GM19238 (cell line): ENCODE results near the gene ASB18.

ENCODE experiments used
- DNase-seq: peaks from one replicate; pipeline ENCODE4 v3.0.0; 2011; ENCODE audit warnings: low spot score; ENCODE audit not compliant: insufficient read length

The ASB18 gene

GRCh38 chr2:236164201-236164924, 99.8 kb downstream of the ASB18 start:
- no peak for DNase-seq

GRCh38 chr2:236163471-236164200, 100.6 kb downstream of the ASB18 start:
- no peak for DNase-seq

- no peak for DNase-seq
Observed at GRCh38 chr2:236162882-236163470, 101.2 kb downstream of the ASB18 start.

DNA sequence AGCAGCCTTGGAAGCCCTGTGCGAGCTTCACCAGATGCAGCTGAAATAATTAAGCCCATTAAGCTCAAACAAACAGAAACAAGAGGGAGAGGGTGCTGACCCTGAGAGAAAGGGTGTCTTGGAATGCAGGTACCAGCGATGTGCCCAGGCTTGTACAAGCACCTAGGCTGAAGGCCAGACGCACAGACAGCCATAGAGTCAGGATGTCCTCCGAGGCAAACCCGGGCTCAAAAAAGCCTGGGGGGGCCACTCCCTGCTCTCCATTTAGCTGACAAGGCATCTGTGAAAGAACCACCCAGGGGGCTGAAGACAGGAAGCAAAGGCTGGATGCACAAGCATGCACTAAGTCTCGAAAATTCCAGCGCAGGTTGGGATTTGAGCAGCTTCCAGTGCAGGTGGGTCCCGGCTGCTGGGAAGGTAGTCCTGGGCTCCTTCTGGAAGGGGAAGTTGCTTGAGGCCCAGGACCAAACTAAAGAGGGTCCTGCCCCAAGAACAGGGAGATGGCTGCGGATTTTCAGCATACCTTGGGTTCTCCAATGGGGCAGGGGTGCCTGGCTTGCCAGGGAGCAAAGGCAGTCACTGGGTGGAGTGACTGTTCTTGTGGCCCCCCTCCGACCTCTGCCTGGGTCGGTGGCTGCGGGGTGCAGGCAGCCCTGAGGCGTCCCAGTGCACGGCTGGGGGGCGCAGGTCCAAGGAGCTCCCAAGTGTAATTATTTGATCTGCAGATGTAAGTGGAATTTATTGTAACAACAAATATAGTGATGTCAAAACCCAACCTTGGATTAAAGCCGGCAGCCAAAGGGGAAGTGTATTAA, 102.0 kb downstream of the ASB18 start:
- DNase-seq, result no peak

DNA sequence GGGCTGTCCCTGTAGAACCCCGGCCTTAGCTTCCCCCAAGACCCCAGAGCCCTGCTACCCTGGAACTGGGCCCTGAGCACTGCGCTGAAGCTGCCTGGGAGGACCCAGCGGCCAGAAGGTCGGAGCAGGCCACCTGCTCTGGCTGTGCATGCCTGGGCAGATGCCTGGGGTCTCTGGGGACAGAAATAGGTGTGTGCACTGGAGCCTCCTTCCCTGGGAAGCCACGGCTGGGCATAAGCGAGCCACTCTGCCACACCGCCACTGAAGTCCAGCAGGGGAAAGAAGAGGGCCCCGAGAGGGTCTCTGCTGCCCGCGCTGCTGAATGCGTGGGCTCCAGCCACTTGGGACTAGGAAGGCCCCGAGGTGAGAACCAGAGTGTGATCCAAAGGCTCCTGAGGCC, 102.7 kb downstream of the ASB18 start:
- DNase-seq, result no peak

DNA sequence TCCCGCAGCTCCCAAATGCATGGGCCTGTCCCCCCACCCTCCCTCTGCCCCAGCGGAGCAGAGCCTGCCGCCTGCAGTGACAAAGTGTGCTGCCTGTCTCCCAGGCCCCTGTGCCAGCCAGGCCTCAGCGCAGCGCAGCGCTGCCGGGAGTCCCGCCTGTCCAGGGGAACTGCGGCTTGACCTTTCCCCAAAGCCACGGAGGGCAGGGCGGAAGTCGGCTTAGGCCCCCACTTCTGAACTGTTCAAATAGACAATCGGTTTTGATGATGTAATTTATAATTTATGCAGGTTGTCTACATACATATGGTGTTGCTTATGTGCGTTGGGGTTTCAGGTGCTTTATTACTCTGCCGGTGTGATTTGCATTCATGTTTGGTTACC, 103.1 kb downstream of the ASB18 start:
- no peak for DNase-seq

DNA sequence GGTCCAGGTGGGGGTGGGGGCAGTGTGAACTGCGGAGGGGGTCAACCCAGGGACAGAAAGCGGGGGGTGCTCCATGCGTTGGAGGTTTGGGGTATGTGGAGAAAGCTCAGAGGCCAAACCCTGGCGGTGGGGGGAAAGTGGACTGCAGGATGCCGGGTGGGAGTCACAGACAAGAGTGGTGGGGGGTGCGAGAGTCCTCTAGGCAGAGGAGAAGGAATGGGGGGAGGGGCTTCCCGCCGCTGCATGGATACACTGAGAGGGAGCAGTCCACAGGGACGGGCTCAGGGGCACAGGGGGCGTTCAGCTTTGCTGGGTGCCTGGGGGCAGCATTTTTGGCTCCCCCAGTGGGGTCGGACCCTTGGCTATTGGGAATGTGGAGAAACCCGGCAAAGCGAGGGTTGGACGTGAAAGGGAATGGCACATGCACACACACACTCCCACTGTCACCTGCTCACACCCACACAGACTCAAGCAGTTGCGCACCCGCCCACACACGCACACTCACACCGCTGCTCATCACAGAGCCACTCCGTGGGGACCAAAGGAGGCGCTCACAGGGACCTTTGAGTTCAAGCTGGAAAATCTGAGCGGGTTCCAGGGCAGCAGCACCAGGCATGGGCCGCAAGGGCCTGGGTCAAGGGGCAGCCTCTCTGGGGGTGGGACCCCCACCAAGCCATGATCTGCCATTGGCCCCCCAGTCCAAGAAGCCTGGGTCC, 103.7 kb downstream of the ASB18 start:
- DNase-seq, result no peak

DNA sequence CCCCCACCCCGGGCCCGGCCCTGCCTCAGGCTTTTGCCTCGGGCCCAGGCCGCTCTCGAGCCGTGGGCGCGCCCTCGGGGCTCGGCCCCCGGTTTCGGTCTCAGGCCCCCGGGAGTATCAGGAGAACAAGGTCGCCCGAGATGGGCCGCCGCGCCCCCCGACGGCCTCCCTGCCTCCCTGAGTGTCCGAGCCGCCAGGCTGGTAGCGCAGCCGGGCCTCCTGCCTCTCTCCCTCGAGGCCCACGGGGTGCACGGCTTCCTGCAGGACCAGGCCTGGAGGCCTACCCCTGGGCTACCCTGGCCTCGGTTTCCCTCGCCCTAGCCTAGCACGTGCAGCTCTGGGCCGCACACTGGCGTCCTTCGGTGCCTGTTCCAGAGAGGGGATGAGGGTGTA, 104.4 kb downstream of the ASB18 start:
- DNase-seq, result no peak

DNA sequence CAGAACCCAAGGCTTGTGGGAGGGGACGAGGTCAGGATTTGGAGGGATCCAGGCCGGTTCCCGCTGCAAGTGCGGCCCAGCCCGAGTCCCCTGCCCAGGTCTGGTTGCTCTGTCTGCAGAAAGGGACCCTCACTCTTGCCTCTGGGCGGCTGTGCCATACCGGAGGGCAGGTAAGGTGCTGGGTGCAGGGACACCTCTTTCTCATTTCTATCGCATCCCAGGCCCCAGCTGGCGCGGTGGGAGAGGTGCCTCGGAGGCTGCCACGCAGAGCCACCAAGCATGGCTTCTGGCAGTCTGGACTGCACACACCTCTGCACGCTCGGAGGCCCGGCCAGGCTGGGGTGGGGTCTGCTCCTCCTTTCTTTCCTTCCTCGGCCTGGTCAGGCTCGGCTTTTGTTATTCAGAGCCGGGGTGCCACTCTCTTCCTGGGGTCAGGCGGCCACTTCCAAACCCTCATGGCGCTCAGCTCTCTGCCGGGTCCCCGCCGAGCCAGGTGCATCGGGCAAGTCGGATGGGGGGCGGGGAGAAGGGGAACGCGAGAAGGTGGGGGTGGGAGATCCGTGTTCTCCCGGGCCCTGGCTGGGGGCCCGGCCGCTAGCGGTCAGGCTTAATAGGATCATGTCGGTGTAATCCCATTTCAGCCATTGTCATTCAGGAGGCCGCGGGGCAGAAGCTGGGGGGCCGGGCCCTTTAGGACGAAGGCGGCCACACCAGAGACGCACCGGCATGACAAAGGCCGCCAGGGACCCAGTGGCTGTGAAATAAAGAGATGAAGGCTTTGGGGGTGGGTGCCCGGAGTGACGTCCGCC, 105.0 kb downstream of the ASB18 start:
- DNase-seq, result no peak

- no peak for DNase-seq
Observed at GRCh38 chr2:236157815-236158498, 106.2 kb downstream of the ASB18 start.

DNA sequence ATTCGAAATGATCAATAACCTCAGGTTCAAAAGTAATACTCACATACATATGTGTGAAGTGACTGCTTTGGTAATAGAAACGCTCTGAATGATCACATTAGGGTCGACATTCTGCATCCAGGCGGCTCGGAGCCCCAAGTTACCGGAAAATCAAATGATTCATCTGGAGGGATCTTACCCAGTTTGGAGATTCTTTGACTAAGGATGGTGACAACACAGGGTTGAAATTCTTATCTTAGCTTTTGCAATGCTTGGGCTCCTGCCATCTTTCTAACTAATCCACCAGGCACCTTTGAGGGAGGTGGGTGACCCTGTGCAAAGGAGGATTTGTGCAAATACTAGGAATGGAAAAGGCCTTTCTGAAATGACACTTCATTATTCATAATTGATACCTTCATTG, 106.8 kb downstream of the ASB18 start:
- DNase-seq, result no peak

DNA sequence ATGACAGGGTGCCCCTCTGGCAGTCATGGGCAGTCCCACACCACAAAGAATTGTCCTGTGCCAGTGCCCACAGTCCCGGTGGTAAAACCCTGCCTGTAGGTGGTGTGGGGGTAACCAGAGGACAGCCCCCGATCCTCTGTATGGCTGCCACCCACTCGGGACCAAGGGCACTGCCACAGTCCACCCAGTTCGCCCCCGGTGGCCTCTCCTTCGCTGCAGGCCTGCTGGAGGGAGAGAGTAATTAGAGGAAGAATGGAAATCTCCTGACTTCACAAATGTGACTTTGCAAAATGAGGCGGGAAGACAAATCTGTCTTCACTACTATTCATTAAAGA, 107.4 kb downstream of the ASB18 start:
- DNase-seq, result no peak

GRCh38 chr2:236156095-236156859, 107.9 kb downstream of the ASB18 start:
- no peak for DNase-seq

DNA sequence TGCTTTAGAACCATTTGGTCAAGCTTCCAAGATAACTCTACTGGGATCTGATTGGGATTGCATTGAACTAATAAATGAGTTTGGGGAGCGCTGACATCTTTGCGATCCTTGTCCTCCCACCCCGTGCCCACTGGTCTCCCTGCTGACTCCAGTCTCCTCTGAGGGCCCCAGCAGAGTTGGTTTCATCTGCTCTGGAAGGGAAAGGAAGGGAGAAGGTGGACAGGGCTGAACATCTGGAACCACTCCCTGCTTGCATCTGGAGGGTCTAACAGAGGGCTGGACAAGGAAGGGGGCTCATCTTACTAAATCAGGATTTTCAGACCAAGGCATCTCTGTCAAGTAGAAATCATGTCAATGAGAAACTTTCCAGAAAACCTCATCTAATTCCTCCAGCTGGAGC, 108.8 kb downstream of the ASB18 start:
- no peak for DNase-seq

- no peak for DNase-seq
Observed at GRCh38 chr2:236146436-236146835, 117.8 kb downstream of the ASB18 start.

GRCh38 chr2:236143811-236144210, 120.4 kb downstream of the ASB18 start:
- DNase-seq, result no peak
